ENCODE measurements around the gene ATN1. TPM values are rescaled to one million over a fixed set of nuclear protein-coding genes. Genes with fewer than 3 reads are reported as not detected.
A peak's percentile ranks its signal among the peaks of the same experiment; 100 is the strongest.

ATN1 gene
- total and polyA plus RNA-seq, 9 of the 15 experiments (the other 6 are each of a cell fraction or from before 2014, with no cell fraction given), result 0.15 to 49.8 (median 2.7) TPM

DNA sequence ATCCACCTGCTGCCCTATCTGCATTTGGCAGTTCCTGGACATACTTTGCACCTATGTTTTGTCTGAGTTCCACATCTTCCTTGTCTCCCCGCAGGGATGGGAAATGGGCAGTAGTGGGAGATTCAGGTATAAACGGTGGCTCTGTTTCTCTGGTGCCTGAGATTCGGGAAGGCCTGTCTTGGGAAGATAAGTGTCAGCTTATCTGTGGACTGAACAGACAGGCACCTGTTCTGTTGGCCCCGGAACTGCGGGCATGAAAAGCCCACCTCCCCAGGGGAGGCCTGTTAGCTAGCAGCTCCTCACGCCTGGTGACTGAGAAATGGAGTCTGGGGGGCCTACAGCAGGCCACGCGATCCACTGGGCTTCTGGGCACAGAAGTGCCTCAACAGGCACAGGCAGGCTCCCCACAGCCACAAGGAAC is 36.9 kb downstream of the ATN1 start (continued):
- TF ChIP-seq CREBBP (IDR thresholded peaks at IDR 0.05; ENCODE audit: low read depth, low read length) (no peak), C11orf30 (IDR thresholded peaks at IDR 0.05; ENCODE audit: low read depth) (no peak), TCF7 (IDR thresholded peaks at IDR 0.05; ENCODE audit: borderline replicate concordance) (no peak), ARNT (IDR thresholded peaks at IDR 0.05) (no peak), SUPT5H (IDR thresholded peaks at IDR 0.05) (peak; percentile 65), ZNF551 (CRISPR knock-in tag; IDR thresholded peaks at IDR 0.05) (no peak), THRA (IDR thresholded peaks at IDR 0.05) (no peak), U2AF2 (optimal IDR thresholded peaks at IDR 0.05; ENCODE audit: low read depth, low read length) (no peak), RHOXF2B (CRISPR knock-in tag; conservative IDR thresholded peaks at IDR 0.05) (no peak), KDM5B (IDR thresholded peaks at IDR 0.05; ENCODE audit: insufficient replicate concordance, low read depth, low read length) (no peak), CBFB (CRISPR knock-in tag; IDR thresholded peaks at IDR 0.05) (no peak), PRPF4 (IDR thresholded peaks at IDR 0.05; ENCODE audit: insufficient read depth, low read depth, low read length, poor library complexity, severe bottlenecking) (no peak), ARHGAP35 (IDR thresholded peaks at IDR 0.05; ENCODE audit: partially characterized antibody) (no peak), SRSF1 (IDR thresholded peaks at IDR 0.05; ENCODE audit: low read depth, low read length) (no peak), BCOR (IDR thresholded peaks at IDR 0.05) (0 out of 2 replicates have a peak, but pooled peaks have one; percentile 16), PHF8 (IDR thresholded peaks at IDR 0.05; ENCODE audit: borderline replicate concordance, low read length) (no peak), E2F4 (CRISPR knock-in tag; IDR thresholded peaks at IDR 0.05; ENCODE audit: low read depth) (no peak), MECOM (CRISPR knock-in tag; IDR thresholded peaks at IDR 0.05) (no peak), HDAC6 (IDR thresholded peaks at IDR 0.05; ENCODE audit: low read depth, low read length) (no peak), MYBL2 (IDR thresholded peaks at IDR 0.05; ENCODE audit: low read depth) (no peak), MYBL2 (CRISPR knock-in tag; IDR thresholded peaks at IDR 0.05; ENCODE audit: borderline replicate concordance) (no peak), ARID3B (CRISPR knock-in tag; IDR thresholded peaks at IDR 0.05; ENCODE audit: borderline replicate concordance) (no peak), RFX5 (IDR thresholded peaks at IDR 0.05; ENCODE audit: low read depth, low read length) (no peak)
- TF ChIP-seq, protein P1, sequence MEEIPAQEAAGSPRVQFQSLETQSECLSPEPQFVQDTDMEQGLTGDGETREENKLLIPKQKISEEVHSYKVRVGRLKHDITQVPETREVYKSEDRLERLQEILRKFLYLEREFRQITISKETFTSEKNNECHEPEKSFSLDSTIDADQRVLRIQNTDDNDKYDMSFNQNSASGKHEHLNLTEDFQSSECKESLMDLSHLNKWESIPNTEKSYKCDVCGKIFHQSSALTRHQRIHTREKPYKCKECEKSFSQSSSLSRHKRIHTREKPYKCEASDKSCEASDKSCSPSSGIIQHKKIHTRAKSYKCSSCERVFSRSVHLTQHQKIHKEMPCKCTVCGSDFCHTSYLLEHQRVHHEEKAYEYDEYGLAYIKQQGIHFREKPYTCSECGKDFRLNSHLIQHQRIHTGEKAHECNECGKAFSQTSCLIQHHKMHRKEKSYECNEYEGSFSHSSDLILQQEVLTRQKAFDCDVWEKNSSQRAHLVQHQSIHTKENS (CRISPR knock-in tag; IDR thresholded peaks at IDR 0.05), result no peak
- TF ChIP-seq, protein P2, sequence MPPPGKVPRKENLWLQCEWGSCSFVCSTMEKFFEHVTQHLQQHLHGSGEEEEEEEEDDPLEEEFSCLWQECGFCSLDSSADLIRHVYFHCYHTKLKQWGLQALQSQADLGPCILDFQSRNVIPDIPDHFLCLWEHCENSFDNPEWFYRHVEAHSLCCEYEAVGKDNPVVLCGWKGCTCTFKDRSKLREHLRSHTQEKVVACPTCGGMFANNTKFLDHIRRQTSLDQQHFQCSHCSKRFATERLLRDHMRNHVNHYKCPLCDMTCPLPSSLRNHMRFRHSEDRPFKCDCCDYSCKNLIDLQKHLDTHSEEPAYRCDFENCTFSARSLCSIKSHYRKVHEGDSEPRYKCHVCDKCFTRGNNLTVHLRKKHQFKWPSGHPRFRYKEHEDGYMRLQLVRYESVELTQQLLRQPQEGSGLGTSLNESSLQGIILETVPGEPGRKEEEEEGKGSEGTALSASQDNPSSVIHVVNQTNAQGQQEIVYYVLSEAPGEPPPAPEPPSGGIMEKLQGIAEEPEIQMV (tag; conservative IDR thresholded peaks at IDR 0.05; ENCODE audit: low read depth), result no peak

All from K562 (cell line).